Measurements from ENCODE around the gene EBI3.

GRCh38 chr19:4267101-4267900 lies 38.0 kb downstream of the EBI3 start:
- TF ChIP-seq BACH1 (IDR thresholded peaks at IDR 0.05; ENCODE audit: low read length): no peak
- no peak for TF ChIP-seq FOSL1 (IDR thresholded peaks at IDR 0.05; ENCODE audit: insufficient read depth, low read depth, low read length)
- 0 out of 4 replicates have a peak, but pooled peaks of 1 of the 2 experiments have one; percentile 44 for TF ChIP-seq HDAC2 (IDR thresholded peaks at IDR 0.05; ENCODE audit: borderline replicate concordance in 1 of 2, low read depth in 2 of 2, low read length in 2 of 2)
- TF ChIP-seq SP4 (IDR thresholded peaks at IDR 0.05; ENCODE audit: low read length): no peak
- TF ChIP-seq YY1 (IDR thresholded peaks at IDR 0.05; ENCODE audit: low read depth, low read length): no peak
- no peak for TF ChIP-seq ZNF274 (IDR thresholded peaks at IDR 0.05; ENCODE audit: borderline replicate concordance, extremely low read depth, low read length)
- no peak for TF ChIP-seq GABPA (IDR thresholded peaks at IDR 0.05; ENCODE audit: borderline replicate concordance, insufficient read depth, low read length)
- TF ChIP-seq CTCF (IDR thresholded peaks at IDR 0.05; ENCODE audit: control extremely low read depth in 1 of 3, insufficient read depth in 1 of 3, low read depth in 1 of 3, low read length in 3 of 3): peak; percentile 92 to 94 (median 94)

Data from H1 (cell line).